Activated CD8-positive, alpha-beta T cell treated with anti-CD3 and anti-CD28 coated beads for 36 hours (primary cell): ENCODE results near the gene MIER2. TPM values are rescaled to one million over a fixed set of nuclear protein-coding genes. Genes with fewer than 3 reads are reported as not detected.

ENCODE experiments used
- ATAC-seq: fragments of 200-7000 bp; cut with Tn5 transposase; one replicate; pipeline ENCODE4 v1.10.0; 2021; ENCODE audit warnings: mild to moderate bottlenecking, moderate library complexity
- CTCF ChIA-PET: fragments of 350-600 bp; sonication (Branson Sonifier 250); formaldehyde crosslinking; loops from one replicate; lab custom pipeline; 2021; ENCODE audit warnings: antibody characterized with exemption; lab: Charles Lee
- POLR2A ChIA-PET: fragments of 350-600 bp; sonication (Branson Sonifier 250); formaldehyde crosslinking; loops from one replicate; lab custom pipeline; 2021; ENCODE audit warnings: antibody characterized with exemption; lab: Charles Lee
- DNase-seq: peaks from one replicate; pipeline ENCODE4 v3.0.0-alpha.2; 2020
- H3K27ac Mint-ChIP-seq: one replicate; pipeline ENCODE4 v1.8.0; 2021; ENCODE audit warnings: mild to moderate bottlenecking, mixed read lengths
- H3K27me3 Mint-ChIP-seq: one replicate; pipeline ENCODE4 v1.8.0; 2021; ENCODE audit warnings: mixed read lengths
- H3K36me3 Mint-ChIP-seq: one replicate; pipeline ENCODE4 v1.8.0; 2021; ENCODE audit warnings: low read depth, mixed read lengths
- H3K4me1 Mint-ChIP-seq: one replicate; pipeline ENCODE4 v1.8.0; 2021; ENCODE audit warnings: low read depth, mixed read lengths
- H3K4me3 Mint-ChIP-seq: one replicate; pipeline ENCODE4 v1.8.0; 2021; ENCODE audit warnings: mild to moderate bottlenecking, moderate library complexity, mixed read lengths
- H3K9me3 Mint-ChIP-seq: one replicate; pipeline ENCODE4 v1.8.0; 2021; ENCODE audit warnings: mixed read lengths
- intact Hi-C: fragments of 100-400 bp; cut with micrococcal nuclease; formaldehyde crosslinking; loops from one replicate; pipeline ENCODE4 v1.10.0; 2022
- total RNA-seq, 2 experiments: library from RNA; stranded (reverse); gene quantifications; one replicate each; pipeline ENCODE4 v1.2.3, GENCODE V29; 2021
- TF ChIP-seq, protein P1 (sequence below): fragments of 200-600 bp; IDR thresholded peaks from one replicate; pipeline ENCODE4 v1.8.0; 2022; ENCODE audit warnings: antibody characterized with exemption, mild to moderate bottlenecking

MIER2 gene
- total RNA-seq, 2 experiments from 2014 or later: 20.0 to 20.4 TPM

DNA sequence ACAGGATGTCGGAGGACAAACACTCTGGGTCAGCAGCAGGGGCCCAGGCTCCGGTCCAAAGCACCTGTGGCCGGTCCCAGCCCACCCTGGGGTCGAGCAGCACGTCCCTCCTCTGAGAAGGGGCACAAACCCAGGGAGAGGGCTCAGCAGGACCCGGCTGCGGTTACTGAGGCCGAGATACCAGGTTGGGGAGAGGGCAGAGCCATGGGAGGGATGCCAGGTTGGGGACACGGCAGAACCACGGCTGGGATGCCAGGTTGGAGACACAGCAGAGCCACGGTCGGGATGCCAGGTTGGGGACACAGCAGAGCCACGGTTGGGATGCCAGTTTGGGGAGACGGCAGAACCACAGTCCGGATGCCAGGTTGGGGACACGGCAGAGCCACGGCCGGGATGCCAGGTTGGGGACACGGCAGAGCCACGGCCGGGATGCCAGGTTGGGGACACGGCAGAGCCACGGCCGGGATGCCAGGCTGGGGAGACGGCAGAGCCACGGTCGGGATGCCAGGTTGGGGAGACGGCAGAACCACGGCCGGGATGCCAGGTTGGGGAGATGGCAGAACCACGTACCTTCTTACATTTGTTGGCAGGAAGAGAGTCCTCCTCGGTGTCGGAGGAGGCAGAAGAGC lies 18.5 kb downstream of the MIER2 start:
- TF ChIP-seq, protein P1, sequence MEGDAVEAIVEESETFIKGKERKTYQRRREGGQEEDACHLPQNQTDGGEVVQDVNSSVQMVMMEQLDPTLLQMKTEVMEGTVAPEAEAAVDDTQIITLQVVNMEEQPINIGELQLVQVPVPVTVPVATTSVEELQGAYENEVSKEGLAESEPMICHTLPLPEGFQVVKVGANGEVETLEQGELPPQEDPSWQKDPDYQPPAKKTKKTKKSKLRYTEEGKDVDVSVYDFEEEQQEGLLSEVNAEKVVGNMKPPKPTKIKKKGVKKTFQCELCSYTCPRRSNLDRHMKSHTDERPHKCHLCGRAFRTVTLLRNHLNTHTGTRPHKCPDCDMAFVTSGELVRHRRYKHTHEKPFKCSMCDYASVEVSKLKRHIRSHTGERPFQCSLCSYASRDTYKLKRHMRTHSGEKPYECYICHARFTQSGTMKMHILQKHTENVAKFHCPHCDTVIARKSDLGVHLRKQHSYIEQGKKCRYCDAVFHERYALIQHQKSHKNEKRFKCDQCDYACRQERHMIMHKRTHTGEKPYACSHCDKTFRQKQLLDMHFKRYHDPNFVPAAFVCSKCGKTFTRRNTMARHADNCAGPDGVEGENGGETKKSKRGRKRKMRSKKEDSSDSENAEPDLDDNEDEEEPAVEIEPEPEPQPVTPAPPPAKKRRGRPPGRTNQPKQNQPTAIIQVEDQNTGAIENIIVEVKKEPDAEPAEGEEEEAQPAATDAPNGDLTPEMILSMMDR: no peak

DNA sequence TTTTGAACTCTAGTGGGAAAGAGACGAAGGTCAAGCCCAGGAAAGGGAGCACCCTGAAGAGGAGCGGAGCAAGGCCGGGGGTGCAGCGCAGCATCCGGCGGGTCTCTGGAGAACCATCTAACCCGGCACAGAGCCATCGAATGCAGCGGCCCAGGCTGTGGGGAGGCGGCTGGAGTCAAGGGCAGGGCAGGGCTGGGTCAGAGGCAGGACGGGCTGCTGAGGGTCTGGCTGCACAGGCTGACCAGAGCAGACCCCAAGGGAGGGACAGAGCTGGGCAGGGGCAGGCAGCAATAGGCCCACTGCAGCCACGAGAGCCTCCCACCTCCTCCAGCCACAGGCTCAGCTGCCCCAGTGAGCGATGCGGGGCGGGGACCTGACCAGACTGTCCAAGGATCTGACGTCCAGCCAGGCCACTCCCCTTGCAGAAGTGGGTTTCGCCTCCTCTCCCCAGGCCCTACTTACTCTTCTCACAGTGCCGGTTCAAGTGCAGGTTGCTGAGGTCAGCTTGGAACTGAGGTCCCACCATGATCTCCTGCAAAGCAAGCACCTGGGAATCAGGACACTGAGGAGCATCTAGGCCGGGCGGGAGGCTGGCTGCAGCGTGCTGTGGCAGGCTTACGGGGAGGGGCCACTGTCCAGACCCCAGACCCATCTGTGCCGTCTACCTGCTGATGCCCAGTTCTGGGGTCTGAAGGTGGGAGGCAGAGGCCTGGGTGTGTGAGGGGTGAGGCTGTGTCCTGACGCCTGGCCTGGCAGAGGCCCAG lies 19.2 kb downstream of the MIER2 start:
- CTCF ChIA-PET: no interaction called here
- intact Hi-C loops: no loop called here
- H3K27ac Mint-ChIP-seq: no peak overlapping the region
- H3K27me3 Mint-ChIP-seq: no peaks in the 10 kb centered on the region
- DNase-seq (no peak), ATAC-seq (no peak)
- peaks cover 44% of the 10 kb centered on the region for H3K36me3 Mint-ChIP-seq
- H3K4me1 Mint-ChIP-seq: no peaks in the 10 kb centered on the region
- peaks cover 16% of the 10 kb centered on the region for H3K9me3 Mint-ChIP-seq
- no peak overlapping the region for H3K4me3 Mint-ChIP-seq
- POLR2A ChIA-PET: no interaction called here
- TF ChIP-seq, protein P1: no peak

More for the DNA sequence above, 18.5 kb downstream of the MIER2 start:
- intact Hi-C loops: no loop called here
- no peaks in the 10 kb centered on the region for H3K27me3 Mint-ChIP-seq
- no peak for ATAC-seq
- H3K36me3 Mint-ChIP-seq: peaks cover 43% of the 10 kb centered on the region
- no peak for DNase-seq
- CTCF ChIA-PET: no interaction called here
- no peaks in the 10 kb centered on the region for H3K4me1 Mint-ChIP-seq
- POLR2A ChIA-PET: no interaction called here
- H3K4me3 Mint-ChIP-seq: no peak overlapping the region
- peaks cover 18% of the 10 kb centered on the region for H3K9me3 Mint-ChIP-seq
- H3K27ac Mint-ChIP-seq: no peak overlapping the region

DNA sequence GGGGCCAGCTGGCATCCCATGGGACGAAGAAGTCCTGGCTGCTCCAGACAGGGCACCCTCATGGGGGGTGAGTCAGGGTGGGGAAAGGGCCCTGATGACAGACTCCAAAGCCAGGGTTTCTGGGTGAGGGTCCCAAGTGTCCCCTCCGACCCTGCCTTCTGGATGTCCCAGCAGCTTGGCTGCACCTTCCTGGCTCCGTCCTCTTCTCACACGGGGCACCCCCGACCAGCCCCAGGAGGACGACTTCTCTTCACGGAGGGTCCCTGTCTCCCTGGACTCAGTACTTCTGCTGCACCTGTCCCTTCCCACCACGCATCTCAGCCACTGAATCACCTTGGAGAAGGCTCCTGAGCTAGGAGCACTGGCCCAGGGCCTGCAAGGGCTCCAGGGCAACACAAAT lies 19.9 kb downstream of the MIER2 start:
- ATAC-seq (no peak), DNase-seq (no peak)
- CTCF ChIA-PET: no interaction called here
- H3K36me3 Mint-ChIP-seq: peaks cover 43% of the 10 kb centered on the region
- peaks cover 16% of the 10 kb centered on the region for H3K9me3 Mint-ChIP-seq
- intact Hi-C loops: no loop called here
- H3K4me3 Mint-ChIP-seq: no peak overlapping the region
- no peaks in the 10 kb centered on the region for H3K4me1 Mint-ChIP-seq
- H3K27ac Mint-ChIP-seq: no peak overlapping the region
- POLR2A ChIA-PET: no interaction called here
- TF ChIP-seq, protein P1: no peak
- no peaks in the 10 kb centered on the region for H3K27me3 Mint-ChIP-seq

GRCh38 chr19:322616-323015 lies 22.0 kb downstream of the MIER2 start:
- POLR2A ChIA-PET: no interaction called here

GRCh38 chr19:318509-318774 lies 26.2 kb downstream of the MIER2 start:
- H3K4me1 Mint-ChIP-seq: no peaks in the 10 kb centered on the region
- DNase-seq (no peak), ATAC-seq (no peak)
- intact Hi-C loops: no loop called here
- CTCF ChIA-PET: no interaction called here
- H3K36me3 Mint-ChIP-seq: peaks cover 38% of the 10 kb centered on the region
- no peaks in the 10 kb centered on the region for H3K27me3 Mint-ChIP-seq
- H3K27ac Mint-ChIP-seq: no peak overlapping the region
- TF ChIP-seq, protein P1: no peak
- H3K9me3 Mint-ChIP-seq: no peaks in the 10 kb centered on the region
- H3K4me3 Mint-ChIP-seq: no peak overlapping the region
- POLR2A ChIA-PET: no interaction called here

More at GRCh38 chr19:322616-323015, 22.0 kb downstream of the MIER2 start:
- TF ChIP-seq, protein P1: no peak
- intact Hi-C loops: no loop called here
- Mint-ChIP-seq H3K4me1 (no peaks in the 10 kb centered on the region), H3K27ac (no peak overlapping the region), H3K36me3 (peaks cover 35% of the 10 kb centered on the region), H3K9me3 (no peaks in the 10 kb centered on the region), H3K27me3 (no peaks in the 10 kb centered on the region), H3K4me3 (no peak overlapping the region)
- ATAC-seq (no peak), DNase-seq (no peak)
- CTCF ChIA-PET: no interaction called here
